ENCODE data around the gene CENPN. TPM values are rescaled to one million over a fixed set of nuclear protein-coding genes. Genes with fewer than 3 reads are reported as not detected.

CENPN gene, protein sequence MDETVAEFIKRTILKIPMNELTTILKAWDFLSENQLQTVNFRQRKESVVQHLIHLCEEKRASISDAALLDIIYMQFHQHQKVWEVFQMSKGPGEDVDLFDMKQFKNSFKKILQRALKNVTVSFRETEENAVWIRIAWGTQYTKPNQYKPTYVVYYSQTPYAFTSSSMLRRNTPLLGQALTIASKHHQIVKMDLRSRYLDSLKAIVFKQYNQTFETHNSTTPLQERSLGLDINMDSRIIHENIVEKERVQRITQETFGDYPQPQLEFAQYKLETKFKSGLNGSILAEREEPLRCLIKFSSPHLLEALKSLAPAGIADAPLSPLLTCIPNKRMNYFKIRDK
- 3.9 TPM for total RNA-seq

DNA sequence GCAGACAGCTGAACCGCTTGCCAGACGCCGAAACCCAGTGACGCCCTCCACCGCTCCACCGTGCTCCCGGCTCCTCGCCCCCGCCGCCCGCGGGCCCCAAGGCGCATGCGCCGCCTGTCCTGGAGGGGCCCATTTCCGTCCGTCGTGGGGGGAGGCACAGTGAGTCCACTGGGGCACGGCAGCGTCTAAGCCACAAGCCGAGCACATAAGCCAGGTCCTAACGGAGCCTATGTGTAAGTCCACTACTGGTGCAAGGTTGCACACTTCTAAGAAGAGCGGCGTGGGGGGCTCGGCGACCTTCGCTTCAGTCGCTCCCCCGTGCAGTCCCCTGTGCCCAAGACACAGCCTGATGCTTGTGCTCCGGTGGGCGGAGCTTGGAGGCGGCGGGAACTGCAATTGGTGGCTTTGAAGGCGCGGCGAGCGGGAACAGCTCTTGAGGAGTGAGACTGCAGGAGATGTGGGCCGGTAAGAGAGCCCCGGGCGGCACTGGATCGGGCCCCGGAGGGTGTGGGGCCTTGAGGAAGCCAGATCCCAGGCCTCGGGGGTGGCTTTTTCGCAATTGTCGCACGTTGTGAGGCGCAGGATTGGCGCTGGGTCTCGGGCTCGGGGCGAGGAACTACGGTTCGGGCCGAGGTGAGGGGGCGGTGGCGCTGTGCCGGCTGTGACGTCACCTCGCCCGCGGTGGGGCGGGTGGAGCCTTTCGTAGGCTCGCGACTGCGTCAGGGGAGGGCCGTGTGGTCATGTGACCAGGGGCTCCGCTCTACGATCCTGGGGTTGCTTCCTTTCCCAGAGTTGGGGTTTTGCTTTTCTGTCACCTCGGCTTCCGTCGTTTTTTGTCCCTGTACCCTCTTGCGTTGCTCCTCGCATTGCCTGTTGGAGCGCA lies at the start of gene CENPN, which contains the start of gene CMC2:
Gene CENPN, plus strand, starts transcription at position 402 of the 883 bp plus-strand sequence. CDS start 4,726 bp downstream, outside the sequence.
Gene CMC2, minus strand, starts transcription at position 73 of the 883 bp plus-strand sequence. CDS start 9,491 bp downstream, outside the sequence.
- intact Hi-C loops (cut with DNase I): no loop called here
- DNase-seq (ENCODE audit: low spot score) (peak; percentile 99), ATAC-seq (peak; percentile 98)

DNA sequence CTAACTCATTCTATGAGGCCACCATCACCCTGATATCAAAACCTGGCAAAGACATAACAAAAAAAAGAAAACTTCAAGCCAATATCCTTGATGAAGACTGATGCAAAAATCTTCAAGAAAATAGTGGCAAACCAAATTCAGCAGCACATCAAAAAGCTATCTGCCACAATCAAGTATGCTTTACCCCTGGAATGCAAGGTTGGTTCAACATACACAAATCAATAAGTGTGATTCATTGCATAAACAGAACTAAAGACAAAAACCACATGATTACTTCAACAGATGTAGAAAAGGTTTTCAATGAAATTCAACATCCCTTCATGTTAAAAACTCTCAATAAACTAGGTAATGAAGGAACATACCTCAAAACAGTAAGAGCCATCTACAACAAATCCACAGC lies 48.7 kb upstream of the CENPN start:
- ATAC-seq: no peak
- intact Hi-C loops (cut with DNase I): no loop called here
- DNase-seq (ENCODE audit: low spot score): no peak

DNA sequence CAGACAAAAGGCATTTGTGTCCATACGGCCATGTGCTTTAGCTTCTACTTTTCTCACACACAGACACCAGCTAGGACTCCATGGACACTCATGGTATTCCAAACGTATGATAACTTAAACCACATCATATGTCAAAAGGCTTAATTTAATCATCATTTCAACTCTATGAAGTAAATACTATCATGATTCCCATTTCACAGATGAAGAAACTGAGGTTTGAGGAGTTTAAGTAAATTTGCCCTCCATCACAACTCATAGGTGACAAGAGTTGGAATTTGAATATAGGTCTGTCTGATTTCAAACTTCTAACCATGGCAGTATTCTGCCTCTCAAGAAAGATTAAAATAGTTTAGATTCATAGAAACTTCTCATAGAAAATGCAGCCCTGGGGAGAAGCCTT lies 44.1 kb upstream of the CENPN start:
- intact Hi-C loops (cut with DNase I): no loop called here
- DNase-seq (ENCODE audit: low spot score) (no peak), ATAC-seq (no peak)

DNA sequence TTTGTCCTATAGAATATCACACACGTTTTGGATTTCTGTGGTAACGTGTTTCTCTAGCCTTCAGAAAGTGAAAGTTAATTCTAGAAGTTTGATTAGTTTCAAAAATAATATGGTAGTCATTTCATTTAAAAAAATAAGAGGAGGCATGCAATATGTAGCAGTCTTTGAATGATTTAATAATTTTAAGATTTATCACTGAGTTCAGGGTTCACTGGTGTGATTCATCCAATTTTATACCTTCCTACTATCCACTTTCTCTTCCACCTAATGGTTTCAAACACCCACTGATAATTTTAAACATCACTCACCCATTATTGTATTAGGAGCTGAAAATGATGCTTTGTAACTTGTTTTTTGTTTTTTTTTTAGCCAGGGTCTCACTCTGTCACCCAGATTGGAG lies 42.7 kb upstream of the CENPN start:
- intact Hi-C loops (cut with DNase I): no loop called here
- DNase-seq (ENCODE audit: low spot score) (no peak), ATAC-seq (no peak)

DNA sequence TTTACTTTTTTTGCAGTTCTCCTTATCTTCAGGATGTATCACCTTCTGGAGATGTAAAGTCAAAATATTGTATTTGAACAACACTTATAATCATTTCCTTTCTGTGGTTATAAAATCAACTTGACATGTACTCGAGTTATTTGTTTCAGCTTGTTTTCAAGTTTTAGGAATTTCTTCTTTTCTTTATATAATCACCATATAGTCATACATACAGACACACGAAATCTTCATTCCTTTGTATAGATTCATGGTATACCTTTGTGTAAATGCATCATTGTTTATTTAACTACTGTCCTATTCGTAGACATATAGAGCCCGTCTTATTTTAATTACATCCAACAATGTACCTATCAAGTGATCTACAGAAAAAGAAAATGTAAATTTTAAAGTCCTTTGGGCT lies 40.4 kb upstream of the CENPN start:
- intact Hi-C loops (cut with DNase I): no loop called here
- DNase-seq (ENCODE audit: low spot score): no peak
- ATAC-seq: no peak

DNA sequence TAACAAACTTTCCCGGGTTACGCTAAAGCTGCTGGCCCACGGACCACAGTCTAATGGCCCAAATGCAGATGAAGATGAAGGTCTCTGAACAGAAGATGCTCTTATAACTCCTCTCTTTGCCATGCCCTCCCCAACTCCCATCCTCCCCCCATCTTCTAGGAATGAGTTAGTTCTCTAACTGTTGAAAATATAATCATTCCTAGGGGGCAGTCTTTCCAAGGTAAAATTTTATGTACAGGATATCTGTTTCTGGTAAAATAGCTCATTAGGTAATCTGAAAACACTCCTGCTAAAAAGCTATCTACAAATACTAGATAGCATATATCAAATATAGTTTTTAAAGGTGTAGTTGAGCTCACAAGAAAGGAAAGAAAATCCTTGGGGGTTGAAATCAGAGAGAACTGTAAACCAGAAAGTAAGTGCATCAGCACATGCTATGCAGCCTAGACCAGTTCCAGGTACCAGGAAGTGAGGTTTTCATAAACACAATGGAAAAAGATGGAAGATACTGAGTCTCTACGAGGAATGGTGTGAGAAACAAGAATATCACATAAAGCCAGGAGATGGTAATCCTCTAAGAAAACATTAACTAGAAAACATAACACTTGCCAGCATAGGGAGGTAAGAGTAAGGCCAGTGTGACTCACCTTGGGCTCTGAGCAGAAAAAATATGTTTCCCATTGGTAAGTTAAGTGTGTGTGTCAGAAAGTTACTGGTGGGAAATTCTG lies 38.5 kb upstream of the CENPN start:
- DNase-seq (ENCODE audit: low spot score) (no peak), ATAC-seq (no peak)
- intact Hi-C loops (cut with DNase I): no loop called here

DNA sequence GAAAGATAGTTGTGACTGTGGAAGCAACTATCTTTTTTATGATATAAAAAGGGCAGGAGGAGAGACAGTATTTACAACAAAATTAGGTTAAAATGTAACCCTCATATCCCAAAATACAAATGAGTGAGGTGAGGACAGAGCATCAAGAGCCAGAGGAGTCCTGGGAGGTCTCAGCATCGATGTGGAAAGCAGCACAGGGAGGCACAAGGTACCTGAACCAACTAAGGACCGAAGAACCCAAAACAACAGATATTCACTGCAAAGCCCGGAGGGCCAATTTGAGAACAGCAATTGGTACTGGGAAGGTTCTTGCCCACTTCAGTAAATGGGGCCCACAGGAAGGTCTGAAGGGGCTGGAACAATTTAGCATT lies 37.9 kb upstream of the CENPN start:
- DNase-seq (ENCODE audit: low spot score) (no peak), ATAC-seq (no peak)
- intact Hi-C loops (cut with DNase I): no loop called here

DNA sequence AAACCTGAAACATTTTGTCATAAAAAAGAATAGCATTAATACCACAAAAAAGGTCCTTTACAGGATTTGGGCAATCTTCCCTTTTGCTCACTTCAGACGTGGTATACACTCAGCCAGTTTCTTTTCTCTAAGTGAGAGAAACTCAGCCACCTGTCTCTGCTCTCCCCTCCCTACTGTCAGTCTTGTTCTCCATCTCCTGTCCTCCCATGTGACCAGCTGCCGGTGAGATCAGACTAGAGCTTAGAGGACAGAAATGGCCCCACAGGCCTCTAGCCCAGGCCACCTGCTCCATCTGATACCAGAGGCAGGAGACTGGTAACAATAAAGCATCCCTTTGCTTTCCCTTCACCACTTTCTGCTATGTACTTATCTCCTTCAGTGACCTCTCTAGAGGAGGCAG lies 35.2 kb upstream of the CENPN start:
- ATAC-seq (no peak), DNase-seq (ENCODE audit: low spot score) (no peak)

DNA sequence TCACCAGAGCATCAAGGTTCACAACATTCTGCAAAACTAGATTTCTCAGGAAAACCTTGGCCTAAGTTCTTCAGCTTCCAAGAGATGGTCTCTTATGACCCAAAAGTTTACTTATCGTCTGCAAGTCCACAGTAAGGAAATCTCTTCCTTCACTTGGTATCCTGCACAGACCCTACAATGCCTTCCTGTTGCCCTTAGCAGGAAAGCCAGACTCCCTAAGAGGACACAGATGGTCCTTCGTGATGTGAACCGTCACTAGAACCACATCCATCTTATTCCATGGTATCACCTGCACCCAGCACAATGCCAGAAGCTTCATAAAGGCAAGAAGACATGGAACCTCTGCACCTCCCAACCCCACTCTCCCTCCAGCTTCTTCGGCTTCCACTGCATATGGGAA lies 34.4 kb upstream of the CENPN start:
- DNase-seq (ENCODE audit: low spot score) (no peak), ATAC-seq (no peak)
- intact Hi-C loops (cut with DNase I): no loop called here

More for the DNA sequence above, 35.2 kb upstream of the CENPN start:
- intact Hi-C loops (cut with DNase I): no loop called here

DNA sequence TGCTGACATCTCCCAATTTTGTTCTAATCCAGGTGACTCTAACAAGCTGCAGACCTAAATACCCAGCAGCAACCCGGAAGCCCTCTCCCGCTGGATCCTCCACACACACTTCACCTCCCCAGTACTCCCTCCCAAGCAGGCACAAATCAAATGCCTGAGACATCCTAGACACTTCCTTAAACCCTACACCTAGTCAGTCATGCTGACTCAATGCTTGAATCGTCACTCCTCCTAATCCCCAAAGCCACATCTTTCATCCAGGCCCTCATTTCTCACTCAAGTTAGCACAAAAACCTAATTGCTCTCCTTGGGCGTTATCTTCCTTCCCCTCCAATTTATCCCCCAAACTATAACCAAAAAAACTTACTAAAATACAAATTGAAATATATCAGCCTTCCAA lies 33.0 kb upstream of the CENPN start:
- DNase-seq (ENCODE audit: low spot score): no peak
- no peak for ATAC-seq
- intact Hi-C loops (cut with DNase I): no loop called here

DNA sequence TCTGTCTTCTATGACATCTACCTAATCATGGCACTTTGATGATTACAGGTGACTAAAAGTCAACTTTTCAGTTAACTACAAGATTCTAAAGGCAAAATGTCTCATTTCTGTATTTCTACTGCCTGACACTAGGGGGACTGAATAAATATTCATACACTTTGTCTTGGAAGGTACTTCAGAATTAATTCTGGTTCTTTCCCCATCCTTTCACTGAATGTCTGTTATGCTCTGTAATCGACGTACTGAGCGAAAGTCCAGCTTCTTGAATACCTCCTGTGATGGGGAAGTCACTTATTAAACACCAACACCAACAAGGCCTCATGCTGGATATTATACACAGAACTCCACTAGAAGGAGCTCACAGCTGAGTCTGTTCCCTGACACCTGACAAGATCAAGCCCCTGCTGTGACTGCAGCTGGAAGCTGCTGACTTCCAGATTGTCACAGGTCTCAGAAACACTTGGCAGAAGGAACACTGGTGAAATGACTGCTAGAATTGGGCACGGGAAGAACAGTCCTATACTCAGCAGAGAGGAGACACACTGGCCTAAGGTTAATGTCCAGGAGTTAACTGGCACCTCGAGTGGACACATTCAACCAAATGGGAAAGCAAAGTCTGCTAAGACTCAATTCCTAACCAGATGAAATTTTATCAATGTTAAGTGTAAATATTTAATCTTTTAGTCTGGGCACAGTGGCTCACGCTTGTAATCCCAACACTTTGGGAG lies 32.2 kb upstream of the CENPN start:
- ATAC-seq (no peak), DNase-seq (ENCODE audit: low spot score) (no peak)
- intact Hi-C loops (cut with DNase I): no loop called here

DNA sequence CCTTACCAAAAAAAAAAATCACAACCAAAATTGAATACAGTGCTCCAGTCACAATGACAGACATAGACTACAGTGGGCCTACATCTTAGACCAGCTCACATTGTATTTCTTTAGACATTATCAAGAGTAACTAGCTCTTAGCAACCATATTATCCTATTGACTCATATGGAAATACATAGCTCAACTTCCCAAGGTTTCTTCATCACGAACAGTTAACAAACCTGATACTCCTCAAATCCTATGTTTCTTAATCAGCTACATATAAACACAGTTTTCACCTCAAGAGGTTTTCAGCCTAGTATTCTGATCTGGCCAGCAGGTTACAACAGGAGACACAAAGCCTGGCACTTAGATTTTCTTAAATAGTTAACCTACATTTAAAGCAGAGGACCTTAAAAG lies 30.1 kb upstream of the CENPN start:
- intact Hi-C loops (cut with DNase I): no loop called here
- ATAC-seq: no peak
- no peak for DNase-seq (ENCODE audit: low spot score)

DNA sequence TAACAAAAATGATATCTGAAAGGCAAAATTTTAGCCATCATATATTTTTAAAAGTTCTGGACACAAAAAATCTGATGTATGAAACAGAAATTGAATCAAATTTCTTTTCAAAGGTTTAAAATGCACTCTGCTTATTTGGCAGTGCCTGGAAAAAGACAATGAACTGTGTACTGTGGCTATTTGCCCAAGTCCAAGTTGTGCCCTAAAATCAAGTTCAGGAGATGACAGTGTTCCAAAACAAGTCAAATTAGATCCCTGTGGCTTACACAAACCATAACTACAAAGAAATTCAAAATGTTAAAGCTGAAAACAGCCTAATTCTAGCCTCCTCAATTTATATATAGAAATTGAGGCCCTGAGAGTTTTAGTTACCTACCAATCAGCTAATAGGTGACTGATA lies 25.9 kb upstream of the CENPN start:
- ATAC-seq: no peak
- intact Hi-C loops (cut with DNase I): no loop called here
- no peak for DNase-seq (ENCODE audit: low spot score)

DNA sequence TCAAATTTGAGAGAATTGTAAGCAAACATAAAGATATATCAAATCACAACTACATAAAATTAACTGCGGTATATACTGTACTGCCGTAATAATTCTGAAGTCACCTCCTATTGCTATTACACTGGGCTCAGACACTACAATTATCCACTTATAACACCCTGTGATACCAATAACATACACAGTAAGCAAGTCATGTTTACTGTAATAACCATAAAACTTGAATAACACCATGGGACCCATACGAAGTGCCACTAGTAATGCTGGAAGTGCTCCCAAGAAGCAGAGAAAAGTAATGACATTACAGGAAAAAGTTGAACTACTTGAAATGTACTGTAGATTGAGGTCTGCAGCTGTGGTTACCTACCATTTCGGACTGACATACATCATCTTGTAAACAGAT lies 24.4 kb upstream of the CENPN start:
- intact Hi-C loops (cut with DNase I): no loop called here
- no peak for ATAC-seq
- DNase-seq (ENCODE audit: low spot score): no peak

DNA sequence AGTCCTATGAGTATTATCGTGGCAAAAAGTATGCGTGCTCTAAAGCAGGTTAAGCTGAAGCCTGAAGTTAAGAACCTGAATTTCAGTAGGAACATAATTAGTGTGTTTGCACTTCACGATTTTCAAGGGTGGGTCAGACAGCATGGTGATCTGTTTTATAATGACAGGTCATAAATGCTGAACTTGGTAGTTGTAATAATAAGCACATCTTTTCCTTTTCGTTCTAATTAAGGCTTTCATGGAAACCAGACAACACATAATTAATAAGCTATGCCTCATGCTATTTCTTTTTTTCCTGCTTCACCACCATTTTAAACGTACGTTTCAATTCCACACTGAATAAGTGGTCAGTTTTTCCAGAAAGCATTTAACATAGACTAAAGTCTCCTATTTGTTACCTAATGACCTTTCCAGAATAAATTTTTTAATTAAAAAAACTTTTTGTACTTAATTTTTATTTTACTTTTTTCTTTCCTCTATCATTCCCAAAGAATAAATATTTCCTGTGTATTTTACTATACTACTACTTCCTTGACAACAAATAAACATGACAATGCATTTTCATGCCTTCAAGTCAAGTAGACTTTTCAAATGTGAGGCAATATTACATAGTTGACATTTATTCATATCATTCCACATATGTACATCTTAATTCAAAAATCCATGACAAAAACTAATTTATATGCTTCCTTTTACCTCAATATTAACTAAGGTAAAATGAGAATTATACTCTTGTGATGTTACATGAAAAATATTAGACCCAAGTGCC lies 22.7 kb upstream of the CENPN start:
- no peak for DNase-seq (ENCODE audit: low spot score)
- intact Hi-C loops (cut with DNase I): no loop called here
- no peak for ATAC-seq

DNA sequence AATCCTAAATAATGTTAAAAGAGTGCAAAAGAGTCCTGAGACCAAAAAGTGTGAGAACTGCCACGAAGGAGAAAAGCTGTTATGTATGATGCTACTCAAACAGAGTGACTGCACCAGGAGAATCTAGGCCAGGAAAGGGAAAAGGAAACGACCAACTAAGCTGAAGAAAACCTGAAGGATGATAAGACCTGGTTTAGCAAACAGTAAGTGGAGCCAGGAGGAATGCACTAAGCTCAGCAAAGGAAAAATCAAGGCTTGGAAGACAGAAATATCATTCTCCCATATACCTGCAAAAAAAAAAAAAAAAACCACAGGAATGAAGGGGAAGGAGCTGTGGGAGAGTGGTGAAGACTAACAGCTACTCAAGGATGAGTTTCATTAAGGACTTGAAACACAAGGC lies 21.4 kb upstream of the CENPN start:
- ATAC-seq: no peak
- DNase-seq (ENCODE audit: low spot score): no peak
- intact Hi-C loops (cut with DNase I): no loop called here

DNA sequence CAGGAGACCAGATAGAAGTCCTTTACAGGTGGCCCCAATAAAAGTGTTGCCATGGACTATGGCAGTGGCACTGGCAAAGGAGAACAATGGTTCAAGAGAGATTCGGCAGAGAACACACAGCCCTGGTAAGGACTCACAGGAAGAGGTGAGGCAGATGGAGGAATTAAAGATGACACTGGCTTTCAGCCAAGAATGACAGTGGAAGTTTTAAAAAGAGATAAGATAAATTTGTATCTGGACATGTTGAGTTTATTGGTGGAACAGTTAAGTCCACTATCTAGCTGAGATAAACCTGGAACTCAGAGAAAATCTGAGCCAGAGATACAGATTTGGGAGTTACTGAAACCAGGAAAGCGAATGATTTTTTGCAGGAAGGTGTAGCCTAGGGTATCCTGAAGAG lies 20.5 kb upstream of the CENPN start:
- intact Hi-C loops (cut with DNase I): no loop called here
- DNase-seq (ENCODE audit: low spot score): no peak
- no peak for ATAC-seq

DNA sequence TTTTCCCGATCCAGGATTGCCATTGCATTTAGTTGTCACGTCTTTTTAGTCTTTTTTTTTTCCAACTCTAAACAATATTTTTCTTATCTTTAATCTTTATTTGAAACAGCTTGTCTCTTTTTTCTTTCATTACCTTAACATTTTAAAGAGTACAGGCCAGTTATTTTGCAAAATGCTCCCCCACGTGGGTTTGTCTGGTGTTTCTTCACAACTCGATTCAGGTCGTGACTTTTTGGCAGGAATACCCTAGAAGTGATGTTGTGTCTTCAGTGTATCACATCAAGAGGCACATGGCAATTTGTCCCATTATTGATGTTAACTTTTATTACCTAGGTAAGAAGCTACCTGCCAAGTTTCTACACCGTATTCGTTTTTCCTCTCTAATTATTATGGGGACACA lies 18.3 kb upstream of the CENPN start:
- no peak for ATAC-seq
- no peak for DNase-seq (ENCODE audit: low spot score)
- intact Hi-C loops (cut with DNase I): no loop called here
